ENCODE measurements around the gene GRIK1.

GRIK1 gene

GRCh38 chr21:29832217-29832616 lies 107.6 kb downstream of the GRIK1 start:
- Histone ChIP-seq H3K4me1 (ENCODE audit: insufficient read depth, low read length) (no peaks in the 10 kb centered on the region), H3K36me3 (ENCODE audit: insufficient read depth, low read length) (no peaks in the 10 kb centered on the region), H3K9ac (ENCODE audit: low read depth, low read length) (no peak overlapping the region), H3K9me3 (ENCODE audit: control insufficient read depth, insufficient read depth, low read length) (peaks cover 11% of the 10 kb centered on the region; the same call in 1 of the 2 replicates)

GRCh38 chr21:29829564-29830275 lies 110.1 kb downstream of the GRIK1 start:
- Histone ChIP-seq H3K9me3 (ENCODE audit: control insufficient read depth, insufficient read depth, low read length) (peaks cover 11% of the 10 kb centered on the region; the same call in 1 of the 2 replicates), H3K36me3 (ENCODE audit: insufficient read depth, low read length) (no peaks in the 10 kb centered on the region), H3K4me1 (ENCODE audit: insufficient read depth, low read length) (no peaks in the 10 kb centered on the region), H3K9ac (ENCODE audit: low read depth, low read length) (no peak overlapping the region)

GRCh38 chr21:29827647-29828046 lies 112.1 kb downstream of the GRIK1 start:
- H3K36me3 ChIP-seq (ENCODE audit: insufficient read depth, low read length), result no peaks in the 10 kb centered on the region
- H3K4me1 ChIP-seq (ENCODE audit: insufficient read depth, low read length), result no peaks in the 10 kb centered on the region
- peaks cover 8% of the 10 kb centered on the region; the same call in 1 of the 2 replicates for H3K9me3 ChIP-seq (ENCODE audit: control insufficient read depth, insufficient read depth, low read length)
- no peak overlapping the region for H3K9ac ChIP-seq (ENCODE audit: low read depth, low read length)

GRCh38 chr21:29827236-29827635 lies 112.6 kb downstream of the GRIK1 start:
- Histone ChIP-seq H3K9ac (ENCODE audit: low read depth, low read length) (no peak overlapping the region), H3K36me3 (ENCODE audit: insufficient read depth, low read length) (no peaks in the 10 kb centered on the region), H3K9me3 (ENCODE audit: control insufficient read depth, insufficient read depth, low read length) (peaks cover 4% of the 10 kb centered on the region; the same call in 1 of the 2 replicates), H3K4me1 (ENCODE audit: insufficient read depth, low read length) (no peaks in the 10 kb centered on the region)

- H3K36me3 ChIP-seq (ENCODE audit: insufficient read depth, low read length), result no peaks in the 10 kb centered on the region
- no peaks in the 10 kb centered on the region for H3K4me1 ChIP-seq (ENCODE audit: insufficient read depth, low read length)
- H3K9me3 ChIP-seq (ENCODE audit: control insufficient read depth, insufficient read depth, low read length), result peaks cover 4% of the 10 kb centered on the region; the same call in 1 of the 2 replicates
- H3K9ac ChIP-seq (ENCODE audit: low read depth, low read length), result no peak overlapping the region
These were observed 113.4 kb downstream of the GRIK1 start for GRCh38 chr21:29826386-29826785.

GRCh38 chr21:29825936-29826335 lies 113.9 kb downstream of the GRIK1 start:
- Histone ChIP-seq H3K36me3 (ENCODE audit: insufficient read depth, low read length) (no peaks in the 10 kb centered on the region), H3K9ac (ENCODE audit: low read depth, low read length) (no peak overlapping the region), H3K9me3 (ENCODE audit: control insufficient read depth, insufficient read depth, low read length) (peaks cover 4% of the 10 kb centered on the region; the same call in 1 of the 2 replicates)

GRCh38 chr21:29825345-29825744 lies 114.5 kb downstream of the GRIK1 start:
- peaks cover 4% of the 10 kb centered on the region; the same call in 1 of the 2 replicates for H3K9me3 ChIP-seq (ENCODE audit: control insufficient read depth, insufficient read depth, low read length)
- H3K36me3 ChIP-seq (ENCODE audit: insufficient read depth, low read length), result no peaks in the 10 kb centered on the region
- no peak overlapping the region for H3K9ac ChIP-seq (ENCODE audit: low read depth, low read length)
- H3K4me1 ChIP-seq (ENCODE audit: insufficient read depth, low read length), result no peaks in the 10 kb centered on the region

More at GRCh38 chr21:29825936-29826335, 113.9 kb downstream of the GRIK1 start:
- no peaks in the 10 kb centered on the region for H3K4me1 ChIP-seq (ENCODE audit: insufficient read depth, low read length)

- Histone ChIP-seq H3K9me3 (ENCODE audit: control insufficient read depth, insufficient read depth, low read length) (no peaks in the 10 kb centered on the region), H3K36me3 (ENCODE audit: insufficient read depth, low read length) (no peaks in the 10 kb centered on the region), H3K9ac (ENCODE audit: low read depth, low read length) (no peak overlapping the region), H3K4me1 (ENCODE audit: insufficient read depth, low read length) (no peaks in the 10 kb centered on the region)
These were observed 117.7 kb downstream of the GRIK1 start for GRCh38 chr21:29822064-29822463.

GRCh38 chr21:29821230-29821629 lies 118.6 kb downstream of the GRIK1 start:
- Histone ChIP-seq H3K9ac (ENCODE audit: low read depth, low read length) (no peak overlapping the region), H3K4me1 (ENCODE audit: insufficient read depth, low read length) (no peaks in the 10 kb centered on the region), H3K9me3 (ENCODE audit: control insufficient read depth, insufficient read depth, low read length) (no peaks in the 10 kb centered on the region), H3K36me3 (ENCODE audit: insufficient read depth, low read length) (no peaks in the 10 kb centered on the region)

GRCh38 chr21:29819675-29820326 lies 120.0 kb downstream of the GRIK1 start:
- no peaks in the 10 kb centered on the region for H3K9me3 ChIP-seq (ENCODE audit: control insufficient read depth, insufficient read depth, low read length)

GRCh38 chr21:29818383-29818921 lies 121.3 kb downstream of the GRIK1 start:
- no peaks in the 10 kb centered on the region for H3K36me3 ChIP-seq (ENCODE audit: insufficient read depth, low read length)
- H3K9ac ChIP-seq (ENCODE audit: low read depth, low read length), result no peak overlapping the region
- H3K4me1 ChIP-seq (ENCODE audit: insufficient read depth, low read length), result no peaks in the 10 kb centered on the region
- H3K9me3 ChIP-seq (ENCODE audit: control insufficient read depth, insufficient read depth, low read length), result no peaks in the 10 kb centered on the region

More at GRCh38 chr21:29819675-29820326, 120.0 kb downstream of the GRIK1 start:
- H3K4me1 ChIP-seq (ENCODE audit: insufficient read depth, low read length), result no peaks in the 10 kb centered on the region
- no peaks in the 10 kb centered on the region for H3K36me3 ChIP-seq (ENCODE audit: insufficient read depth, low read length)
- no peak overlapping the region for H3K9ac ChIP-seq (ENCODE audit: low read depth, low read length)

GRCh38 chr21:29817450-29817849 lies 122.3 kb downstream of the GRIK1 start:
- Histone ChIP-seq H3K4me1 (ENCODE audit: insufficient read depth, low read length) (no peaks in the 10 kb centered on the region), H3K9ac (ENCODE audit: low read depth, low read length) (no peak overlapping the region), H3K36me3 (ENCODE audit: insufficient read depth, low read length) (no peaks in the 10 kb centered on the region), H3K9me3 (ENCODE audit: control insufficient read depth, insufficient read depth, low read length) (no peaks in the 10 kb centered on the region)

- Histone ChIP-seq H3K9ac (ENCODE audit: low read depth, low read length) (no peak overlapping the region), H3K36me3 (ENCODE audit: insufficient read depth, low read length) (no peaks in the 10 kb centered on the region), H3K4me1 (ENCODE audit: insufficient read depth, low read length) (peaks cover 5% of the 10 kb centered on the region; the same call in 1 of the 2 replicates), H3K9me3 (ENCODE audit: control insufficient read depth, insufficient read depth, low read length) (no peaks in the 10 kb centered on the region)
These were observed 126.8 kb downstream of the GRIK1 start for GRCh38 chr21:29812947-29813346.

- H3K9ac ChIP-seq (ENCODE audit: low read depth, low read length), result no peak overlapping the region
- H3K36me3 ChIP-seq (ENCODE audit: insufficient read depth, low read length), result no peaks in the 10 kb centered on the region
- peaks cover 5% of the 10 kb centered on the region; the same call in 1 of the 2 replicates for H3K4me1 ChIP-seq (ENCODE audit: insufficient read depth, low read length)
- H3K9me3 ChIP-seq (ENCODE audit: control insufficient read depth, insufficient read depth, low read length), result no peaks in the 10 kb centered on the region
These were observed 128.9 kb downstream of the GRIK1 start for GRCh38 chr21:29810871-29811270.

GRCh38 chr21:29808153-29808552 lies 131.6 kb downstream of the GRIK1 start:
- Histone ChIP-seq H3K9ac (ENCODE audit: low read depth, low read length) (no peak overlapping the region), H3K36me3 (ENCODE audit: insufficient read depth, low read length) (no peaks in the 10 kb centered on the region), H3K4me1 (ENCODE audit: insufficient read depth, low read length) (peaks cover 5% of the 10 kb centered on the region; the same call in 1 of the 2 replicates), H3K9me3 (ENCODE audit: control insufficient read depth, insufficient read depth, low read length) (no peaks in the 10 kb centered on the region)

Measured in ES-I3 (cell line).